ENCODE measurements around the gene POC1B. TPM values are rescaled to one million over a fixed set of nuclear protein-coding genes. Genes with fewer than 3 reads are reported as not detected.

POC1B gene
- total RNA-seq, 1 donor from 2014 or later = 10.2 TPM

- no peak overlapping the region for H3K4me3 Mint-ChIP-seq (ENCODE audit: unreplicated experiment)
- peaks cover 8% of the 10 kb centered on the region for H3K4me1 Mint-ChIP-seq (ENCODE audit: unreplicated experiment)
- no peak for DNase-seq (ENCODE audit: extremely low spot score, unreplicated experiment)
- H3K9me3 Mint-ChIP-seq (ENCODE audit: unreplicated experiment) = no peaks in the 10 kb centered on the region
- H3K36me3 Mint-ChIP-seq (ENCODE audit: unreplicated experiment) = no peaks in the 10 kb centered on the region
- no peaks in the 10 kb centered on the region for H3K27me3 Mint-ChIP-seq (ENCODE audit: unreplicated experiment)
- H3K27ac Mint-ChIP-seq (ENCODE audit: unreplicated experiment) = no peak overlapping the region
- TF ChIP-seq CTCF (IDR thresholded peaks at IDR 0.05) = no peak
Observed at GRCh38 chr12:89513544-89513943, 12.3 kb downstream of the POC1B start.

- H3K9me3 Mint-ChIP-seq (ENCODE audit: unreplicated experiment) = no peaks in the 10 kb centered on the region
- no peaks in the 10 kb centered on the region for H3K36me3 Mint-ChIP-seq (ENCODE audit: unreplicated experiment)
- no peak for DNase-seq (ENCODE audit: extremely low spot score, unreplicated experiment)
- H3K4me1 Mint-ChIP-seq (ENCODE audit: unreplicated experiment) = peaks cover 9% of the 10 kb centered on the region
- TF ChIP-seq CTCF (IDR thresholded peaks at IDR 0.05) = no peak
- no peak overlapping the region for H3K4me3 Mint-ChIP-seq (ENCODE audit: unreplicated experiment)
- no peaks in the 10 kb centered on the region for H3K27me3 Mint-ChIP-seq (ENCODE audit: unreplicated experiment)
- H3K27ac Mint-ChIP-seq (ENCODE audit: unreplicated experiment) = peak overlapping the region; percentile 42
Observed at GRCh38 chr12:89507015-89507824, 18.6 kb downstream of the POC1B start.

GRCh38 chr12:89506050-89506449, 19.8 kb downstream of the POC1B start:
- Mint-ChIP-seq H3K36me3 (ENCODE audit: unreplicated experiment) (no peaks in the 10 kb centered on the region), H3K27me3 (ENCODE audit: unreplicated experiment) (no peaks in the 10 kb centered on the region), H3K27ac (ENCODE audit: unreplicated experiment) (no peak overlapping the region), H3K4me1 (ENCODE audit: unreplicated experiment) (peaks cover 9% of the 10 kb centered on the region), H3K9me3 (ENCODE audit: unreplicated experiment) (no peaks in the 10 kb centered on the region), H3K4me3 (ENCODE audit: unreplicated experiment) (no peak overlapping the region)
- DNase-seq (ENCODE audit: extremely low spot score, unreplicated experiment) = no peak
- TF ChIP-seq CTCF (IDR thresholded peaks at IDR 0.05) = no peak

- H3K36me3 Mint-ChIP-seq (ENCODE audit: unreplicated experiment) = peaks cover 4% of the 10 kb centered on the region
- no peak overlapping the region for H3K27ac Mint-ChIP-seq (ENCODE audit: unreplicated experiment)
- peak; percentile 10 for TF ChIP-seq CTCF (IDR thresholded peaks at IDR 0.05)
- H3K4me3 Mint-ChIP-seq (ENCODE audit: unreplicated experiment) = no peak overlapping the region
- peaks cover 9% of the 10 kb centered on the region for H3K4me1 Mint-ChIP-seq (ENCODE audit: unreplicated experiment)
- no peaks in the 10 kb centered on the region for H3K27me3 Mint-ChIP-seq (ENCODE audit: unreplicated experiment)
- no peaks in the 10 kb centered on the region for H3K9me3 Mint-ChIP-seq (ENCODE audit: unreplicated experiment)
- no peak for DNase-seq (ENCODE audit: extremely low spot score, unreplicated experiment)
Observed at GRCh38 chr12:89504560-89505346, 21.1 kb downstream of the POC1B start.

- H3K27ac Mint-ChIP-seq (ENCODE audit: unreplicated experiment) = no peak overlapping the region
- H3K4me3 Mint-ChIP-seq (ENCODE audit: unreplicated experiment) = no peak overlapping the region
- DNase-seq (ENCODE audit: extremely low spot score, unreplicated experiment) = no peak
- no peaks in the 10 kb centered on the region for H3K9me3 Mint-ChIP-seq (ENCODE audit: unreplicated experiment)
- peaks cover 7% of the 10 kb centered on the region for H3K36me3 Mint-ChIP-seq (ENCODE audit: unreplicated experiment)
- TF ChIP-seq CTCF (IDR thresholded peaks at IDR 0.05) = no peak
- peaks cover 2% of the 10 kb centered on the region for H3K4me1 Mint-ChIP-seq (ENCODE audit: unreplicated experiment)
- H3K27me3 Mint-ChIP-seq (ENCODE audit: unreplicated experiment) = no peaks in the 10 kb centered on the region
Observed at GRCh38 chr12:89501793-89502192, 24.1 kb downstream of the POC1B start.

Measured in osteocyte (in vitro differentiated cells).